Measurements from ENCODE around the gene CST7. TPM values are rescaled to one million over a fixed set of nuclear protein-coding genes. Genes with fewer than 3 reads are reported as not detected.
A peak's percentile ranks its signal among the peaks of the same experiment; 100 is the strongest.

The CST7 gene
- total RNA-seq, 1 donor from 2014 or later: not detected

- H3K9me3 ChIP-seq: no peaks in the 10 kb centered on the region
- DNase-seq (ENCODE audit: low spot score in 2 of 2): peak in 1 of 2 donors; percentile 24
- peaks cover 0 to under 1% of the 10 kb centered on the region in 2 donors for H3K4me1 ChIP-seq
- intact Hi-C loops (cut with DNase I): no loop called here
- H3K36me3 ChIP-seq: peaks cover 33 to 58% of the 10 kb centered on the region in 2 donors
- no peak for TF ChIP-seq CTCF (IDR thresholded peaks at IDR 0.05)
- no peak overlapping the region for H3K4me3 ChIP-seq
- H3K27ac ChIP-seq: no peak overlapping the region
- H3K27me3 ChIP-seq: no peaks in the 10 kb centered on the region
Measured at GRCh38 chr20:25005661-25006060, 56.6 kb downstream of the CST7 start.

DNA sequence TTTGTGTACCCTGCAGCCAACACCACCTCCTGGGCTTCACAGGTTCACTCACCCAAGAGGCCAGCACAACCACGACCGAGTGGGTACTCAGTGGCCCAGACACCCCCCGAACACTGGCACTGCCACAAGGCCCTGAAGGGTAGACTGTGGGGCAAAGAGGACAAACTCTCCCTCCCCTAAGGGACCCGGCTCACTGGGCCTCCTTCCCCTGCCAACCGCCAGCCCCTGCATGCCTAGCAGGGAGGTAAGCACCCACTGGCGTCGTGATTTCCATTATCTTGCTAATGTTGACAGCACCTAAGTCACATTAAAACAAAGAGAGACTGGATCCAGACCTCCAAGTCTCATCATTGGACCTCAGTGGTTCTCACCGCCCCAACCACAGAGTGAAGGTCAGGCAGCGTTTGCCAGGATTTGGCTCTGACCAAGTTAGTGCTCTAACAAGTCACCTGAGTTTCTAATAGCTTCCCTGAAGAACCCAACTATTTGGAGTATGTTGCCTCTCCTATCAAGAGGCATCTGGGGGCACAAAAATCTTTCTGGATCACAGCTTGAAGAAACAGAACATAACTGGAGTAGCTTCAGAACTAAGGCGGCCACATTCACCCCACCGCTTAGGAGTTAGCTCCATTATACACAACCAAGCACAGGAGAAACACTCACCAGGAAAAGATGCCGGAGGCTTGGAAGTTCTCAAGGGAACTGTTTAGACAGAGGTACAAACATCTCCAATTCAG is 57.5 kb downstream of the CST7 start:
- Histone ChIP-seq H3K4me3 (no peak overlapping the region), H3K4me1 (no peaks in the 10 kb centered on the region), H3K9me3 (no peaks in the 10 kb centered on the region), H3K27ac (no peak overlapping the region), H3K36me3 (peaks cover 40 to 67% of the 10 kb centered on the region in 2 donors), H3K27me3 (no peaks in the 10 kb centered on the region)
- peak in 1 of 2 donors; percentile 47 for DNase-seq (ENCODE audit: low spot score in 2 of 2)
- no peak for TF ChIP-seq CTCF (IDR thresholded peaks at IDR 0.05)
- intact Hi-C loops (cut with DNase I): no loop called here

- TF ChIP-seq CTCF (IDR thresholded peaks at IDR 0.05): no peak
- intact Hi-C loops (cut with DNase I): no loop called here
- no peak overlapping the region for H3K27ac ChIP-seq
- H3K9me3 ChIP-seq: no peaks in the 10 kb centered on the region
- peaks cover 51 to 78% of the 10 kb centered on the region in 2 donors for H3K36me3 ChIP-seq
- no peaks in the 10 kb centered on the region for H3K4me1 ChIP-seq
- no peaks in the 10 kb centered on the region for H3K27me3 ChIP-seq
- no peak overlapping the region for H3K4me3 ChIP-seq
- peak in 1 of 2 donors; percentile 61 for DNase-seq (ENCODE audit: low spot score in 2 of 2)
Measured at GRCh38 chr20:25007491-25008305, 58.6 kb downstream of the CST7 start.

DNA sequence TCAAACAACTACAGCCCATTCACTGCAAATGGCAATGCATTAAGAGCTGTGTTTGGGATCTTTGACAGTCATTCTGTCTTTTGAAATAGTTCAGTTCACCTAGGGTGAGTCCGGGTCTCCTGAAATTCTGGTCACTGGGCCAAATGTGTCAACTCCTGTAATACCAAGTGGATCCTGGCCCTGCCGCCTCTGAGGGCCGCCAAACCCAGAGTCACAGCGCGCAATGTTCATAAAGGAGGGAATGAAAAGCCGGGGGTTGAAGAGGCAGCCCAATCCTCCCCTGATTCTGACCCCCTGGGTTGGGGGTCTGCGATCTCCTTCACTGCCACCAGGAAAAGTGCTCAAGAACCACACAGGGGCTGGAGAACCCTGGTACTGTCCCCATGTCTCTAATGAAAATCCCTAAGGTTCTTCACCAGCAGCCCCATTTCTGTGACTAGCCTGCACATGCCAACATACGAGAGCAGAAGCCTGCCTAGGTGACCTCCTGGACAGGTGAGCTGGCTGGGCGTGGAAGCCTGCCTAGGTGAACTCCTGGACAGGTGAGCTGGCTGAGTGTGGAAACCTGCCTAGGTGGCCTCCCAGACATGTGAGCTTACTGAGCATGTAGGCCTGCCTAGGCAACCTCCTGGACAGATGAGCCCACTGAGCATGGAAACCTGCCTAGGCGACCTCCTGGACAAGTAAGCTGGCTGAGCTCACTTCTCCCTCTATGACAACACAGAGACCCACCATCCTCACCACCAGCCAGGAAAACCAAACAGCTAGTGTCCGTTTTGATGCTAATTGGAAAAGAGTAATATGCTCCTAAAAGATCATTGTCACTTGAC is 59.5 kb downstream of the CST7 start:
- Histone ChIP-seq H3K9me3 (no peaks in the 10 kb centered on the region), H3K4me1 (no peaks in the 10 kb centered on the region), H3K27ac (no peak overlapping the region), H3K4me3 (no peak overlapping the region), H3K27me3 (no peaks in the 10 kb centered on the region), H3K36me3 (peaks cover 60 to 87% of the 10 kb centered on the region in 2 donors)
- intact Hi-C loops (cut with DNase I): no loop called here
- no peak for TF ChIP-seq CTCF (IDR thresholded peaks at IDR 0.05)
- DNase-seq (ENCODE audit: low spot score in 2 of 2): peak in 1 of 2 donors; percentile 60

Other genes with a start within 250 kb of the CST7 start
- 44.8 TPM for gene APMAP, start 43.5 kb downstream of the CST7 start, total RNA-seq
- gene ACSS1, start 108.9 kb downstream of the CST7 start, total RNA-seq: 19.5 TPM
- not detected for gene VSX1, start 132.9 kb downstream of the CST7 start, total RNA-seq
- gene ENTPD6, start 246.4 kb downstream of the CST7 start, total RNA-seq: 66.5 TPM